GM18498 (cell line): ENCODE data around the gene TARBP2.

Experiments
- ATAC-seq: cut with Tn5 transposase; IDR thresholded peaks from one replicate; pipeline ENCODE4 v1.9.1; 2021; ENCODE audit warnings: mild to moderate bottlenecking, moderate library complexity; ENCODE audit not compliant: unreplicated experiment

Gene TARBP2

GRCh38 chr12:53495903-53496751, 5.0 kb upstream of the TARBP2 start:
- no peak for ATAC-seq

GRCh38 chr12:53496752-53497032, 4.4 kb upstream of the TARBP2 start:
- no peak for ATAC-seq

GRCh38 chr12:53497461-53497860, 3.6 kb upstream of the TARBP2 start:
- no peak for ATAC-seq

- no peak for ATAC-seq
Observed at GRCh38 chr12:53498235-53498630, 2.9 kb upstream of the TARBP2 start.

GRCh38 chr12:53499266-53500141, 1.6 kb upstream of the TARBP2 start, which contains the start of gene MAP3K12:
TSS of gene MAP3K12 (minus strand) at chr12:53499458. CDS start at chr12:53487391, 12,067 bp downstream.
- ATAC-seq: no peak

GRCh38 chr12:53500142-53500775, 824 bp upstream of the TARBP2 start:
- ATAC-seq: no peak

- ATAC-seq: no peak
Observed at GRCh38 chr12:53501615-53502181, 615 bp downstream of the TARBP2 start.

GRCh38 chr12:53502331-53502730, 1.2 kb downstream of the TARBP2 start:
- no peak for ATAC-seq

- ATAC-seq: no peak
Observed at GRCh38 chr12:53502983-53503728, 2.1 kb downstream of the TARBP2 start.

- ATAC-seq: no peak
Observed at GRCh38 chr12:53504004-53504920, 3.2 kb downstream of the TARBP2 start.

- ATAC-seq: no peak
Observed at GRCh38 chr12:53505086-53505485, 4.0 kb downstream of the TARBP2 start.

- no peak for ATAC-seq
Observed at GRCh38 chr12:53505555-53506449, 4.7 kb downstream of the TARBP2 start.

GRCh38 chr12:53506450-53506785, 5.3 kb downstream of the TARBP2 start:
- ATAC-seq: no peak

- ATAC-seq: no peak
Observed at GRCh38 chr12:53506881-53507602, 6.0 kb downstream of the TARBP2 start, which contains the start of gene NPFF. TSS of gene NPFF (minus strand) at chr12:53507484. CDS start at chr12:53507474, 10 bp downstream.

- ATAC-seq: no peak
Observed at GRCh38 chr12:53507603-53507885, 6.5 kb downstream of the TARBP2 start.

- ATAC-seq: peak; percentile 90
Observed at GRCh38 chr12:53508534-53509170, 7.6 kb downstream of the TARBP2 start.

GRCh38 chr12:53510181-53510812, 9.2 kb downstream of the TARBP2 start:
- no peak for ATAC-seq
